PC-9 (cell line): ENCODE results near the gene BACH2.

Experiments
- CTCF ChIP-seq: fragments of 200-600 bp; sonication (generic); conservative IDR thresholded peaks from 2 replicates; pipeline ENCODE4 v1.6.1; 2017; ENCODE audit warnings: mixed run types, antibody characterized with exemption, mild to moderate bottlenecking, moderate library complexity
- EZH2 ChIP-seq: fragments of 200-600 bp; sonication (generic); IDR thresholded peaks from 2 replicates; pipeline ENCODE4 v1.8.0; 2017; ENCODE audit warnings: antibody characterized with exemption, low read depth

GRCh38 chr6:90113389-90113788, 183.3 kb downstream of the BACH2 start:
- TF ChIP-seq CTCF = no peak
- TF ChIP-seq EZH2 = no peak
